NK-92 (cell line): ENCODE results near the gene SYNPO.

ENCODE experiments used
- DNase-seq: peaks from one replicate; lab custom pipeline; 2025; ENCODE audit not compliant: unreplicated experiment; lab: John Stamatoyannopoulos, UW

Gene SYNPO

DNA sequence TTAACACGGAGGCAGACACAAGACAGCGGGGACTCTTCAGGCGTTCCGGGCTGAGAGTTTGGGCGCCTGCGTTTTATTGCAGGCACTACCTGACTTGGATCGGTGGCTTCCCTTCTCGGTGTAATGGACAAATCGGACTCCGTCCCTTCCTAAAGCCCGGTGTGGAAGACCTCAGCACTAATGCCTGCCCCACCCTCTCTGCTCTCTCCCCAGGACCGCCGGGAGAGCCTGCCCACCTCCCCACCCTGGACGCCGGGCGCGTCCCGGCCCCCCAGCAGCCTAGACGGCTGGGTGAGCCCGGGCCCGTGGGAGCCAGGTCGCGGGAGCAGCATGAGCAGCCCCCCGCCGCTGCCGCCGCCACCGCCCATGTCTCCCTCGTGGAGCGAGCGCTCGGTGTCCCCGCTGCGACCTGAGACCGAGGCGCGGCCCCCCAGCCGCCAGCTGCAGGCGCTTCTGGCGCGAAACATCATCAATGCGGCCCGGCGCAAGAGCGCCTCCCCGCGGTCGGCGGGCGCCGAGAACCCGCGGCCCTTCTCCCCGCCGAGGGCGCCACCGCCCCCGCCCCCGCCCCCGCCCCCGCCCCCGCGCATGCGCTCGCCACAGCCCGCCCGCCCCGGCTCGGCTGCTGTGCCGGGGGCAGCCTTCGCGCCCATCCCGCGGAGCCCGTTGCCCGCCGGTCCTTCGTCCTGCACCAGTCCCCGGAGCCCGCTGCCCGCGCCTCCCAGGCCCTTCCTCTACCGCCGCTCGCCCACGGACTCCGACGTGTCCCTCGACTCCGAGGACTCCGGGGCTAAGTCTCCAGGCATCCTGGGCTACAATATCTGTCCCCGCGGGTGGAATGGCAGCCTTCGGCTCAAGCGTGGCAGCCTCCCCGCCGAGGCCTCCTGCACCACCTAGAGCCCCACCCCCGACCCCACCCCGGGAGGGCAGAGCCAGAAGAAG lies 16.0 kb downstream of the SYNPO start:
- no peak for DNase-seq

DNA sequence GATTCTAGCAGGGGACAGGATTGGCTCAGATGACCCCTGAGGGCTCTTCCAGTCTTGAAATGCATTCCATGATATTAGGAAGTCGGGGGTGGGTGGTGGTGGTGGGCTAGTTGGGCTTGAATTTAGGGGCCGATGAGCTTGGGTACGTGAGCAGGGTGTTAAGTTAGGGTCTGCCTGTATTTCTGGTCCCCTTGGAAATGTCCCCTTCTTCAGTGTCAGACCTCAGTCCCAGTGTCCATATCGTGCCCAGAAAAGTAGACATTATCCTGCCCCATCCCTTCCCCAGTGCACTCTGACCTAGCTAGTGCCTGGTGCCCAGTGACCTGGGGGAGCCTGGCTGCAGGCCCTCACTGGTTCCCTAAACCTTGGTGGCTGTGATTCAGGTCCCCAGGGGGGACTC lies 17.7 kb downstream of the SYNPO start:
- DNase-seq = no peak

DNA sequence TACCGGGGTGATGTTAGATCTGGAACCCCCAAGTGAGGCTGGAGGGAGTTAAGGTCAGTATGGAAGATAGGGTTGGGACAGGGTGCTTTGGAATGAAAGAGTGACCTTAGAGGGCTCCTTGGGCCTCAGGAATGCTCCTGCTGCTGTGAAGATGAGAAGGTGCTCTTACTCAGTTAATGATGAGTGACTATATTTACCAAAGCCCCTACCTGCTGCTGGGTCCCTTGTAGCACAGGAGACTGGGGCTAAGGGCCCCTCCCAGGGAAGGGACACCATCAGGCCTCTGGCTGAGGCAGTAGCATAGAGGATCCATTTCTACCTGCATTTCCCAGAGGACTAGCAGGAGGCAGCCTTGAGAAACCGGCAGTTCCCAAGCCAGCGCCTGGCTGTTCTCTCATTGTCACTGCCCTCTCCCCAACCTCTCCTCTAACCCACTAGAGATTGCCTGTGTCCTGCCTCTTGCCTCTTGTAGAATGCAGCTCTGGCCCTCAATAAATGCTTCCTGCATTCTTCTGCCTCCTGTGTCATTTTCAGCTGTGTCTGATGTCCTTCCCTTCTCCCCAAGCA lies 18.3 kb downstream of the SYNPO start:
- no peak for DNase-seq

DNA sequence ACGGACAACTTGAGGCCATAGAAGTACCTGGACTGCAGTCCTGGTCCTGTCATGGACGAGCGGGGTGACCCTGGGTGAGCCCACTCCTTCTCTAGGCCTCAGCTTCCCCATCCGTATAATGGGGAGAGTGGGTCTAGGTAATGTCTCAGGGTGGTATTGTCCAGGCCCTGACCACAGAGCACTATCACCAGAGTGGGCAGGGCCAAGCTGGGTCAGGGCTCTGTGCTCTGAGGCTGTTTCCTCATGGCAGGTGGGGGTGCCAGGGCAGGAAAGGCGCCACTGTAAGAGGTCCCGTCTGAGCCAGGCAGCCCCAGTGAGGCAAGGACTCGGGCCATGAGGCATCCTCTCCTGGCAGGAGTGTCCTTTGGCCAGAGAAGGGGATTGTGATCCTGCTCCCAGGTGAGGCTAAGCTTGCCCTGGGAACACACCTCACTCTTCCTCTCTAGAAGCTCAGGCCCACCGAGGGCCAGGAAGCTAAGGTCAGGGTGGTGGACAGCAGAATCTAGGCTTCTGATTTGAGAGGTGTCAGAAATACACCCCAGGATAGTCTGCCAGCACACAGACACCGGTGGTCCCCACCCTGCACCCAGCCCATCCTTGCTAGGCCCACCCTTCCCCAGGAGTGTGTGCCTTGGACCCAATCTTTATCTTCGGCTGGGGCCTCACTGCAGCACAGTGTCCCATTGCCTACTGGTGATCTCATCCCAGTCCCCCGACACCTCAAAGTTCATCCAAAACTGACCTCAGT lies 19.1 kb downstream of the SYNPO start:
- DNase-seq = no peak

DNA sequence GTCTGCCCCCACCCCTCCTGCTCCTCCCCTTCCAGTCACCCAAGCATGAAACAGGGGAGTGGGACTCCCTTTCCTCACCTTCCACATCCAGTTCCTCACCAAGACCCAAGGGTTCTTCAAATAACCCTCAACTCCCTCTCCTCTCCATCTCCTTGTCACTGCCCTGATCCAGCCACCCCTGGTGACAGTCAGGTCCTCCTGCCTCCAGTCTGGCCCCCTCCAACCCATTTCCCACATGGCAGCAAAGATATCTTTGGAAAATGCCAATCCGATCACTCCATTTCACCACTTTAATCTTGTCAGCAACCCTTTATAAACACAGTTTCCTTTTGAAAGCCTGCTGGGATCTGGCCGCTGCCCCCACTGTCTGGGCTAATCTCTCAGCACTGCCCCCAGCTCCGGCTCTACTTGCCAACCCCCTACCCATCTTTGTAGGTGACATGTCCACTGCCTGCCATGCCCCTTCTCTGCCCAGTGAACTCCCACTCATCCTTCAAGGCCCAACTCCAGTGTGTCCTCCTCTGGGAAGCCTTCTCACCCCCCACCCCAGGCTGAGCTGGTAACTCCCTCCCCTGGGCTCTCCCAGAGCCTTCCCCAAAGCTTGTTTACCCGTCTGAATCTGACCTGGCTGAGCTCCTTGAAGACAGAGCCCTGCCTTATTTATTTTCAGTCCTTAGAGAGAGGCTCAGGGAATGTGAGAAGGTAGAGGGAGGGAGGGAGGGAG lies 19.8 kb downstream of the SYNPO start:
- no peak for DNase-seq

DNA sequence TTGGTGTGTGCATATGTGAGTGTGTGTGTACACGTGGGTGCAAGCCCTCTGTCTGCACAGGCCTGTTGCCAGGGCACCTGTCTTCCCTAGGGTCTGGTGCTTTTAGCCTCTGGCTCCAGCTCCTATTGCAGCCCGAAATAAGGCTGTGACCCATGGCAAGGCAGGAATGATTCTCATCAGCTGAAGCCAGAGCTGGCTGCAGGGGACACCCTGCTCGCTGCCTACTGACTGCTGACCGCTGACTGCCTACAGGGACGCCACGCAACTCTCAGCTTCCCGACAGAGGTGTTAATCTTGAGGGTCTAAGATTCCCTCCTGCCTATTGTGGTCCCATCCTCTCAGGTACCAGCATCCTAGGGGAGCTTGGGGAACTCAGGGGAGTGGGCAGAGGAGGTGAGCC lies 20.6 kb downstream of the SYNPO start, which contains the start of gene MYOZ3:
Gene MYOZ3, plus strand, starts transcription at position 166 of the 400 bp plus-strand sequence. CDS start 1,691 bp downstream, outside the sequence.
- DNase-seq = no peak

DNA sequence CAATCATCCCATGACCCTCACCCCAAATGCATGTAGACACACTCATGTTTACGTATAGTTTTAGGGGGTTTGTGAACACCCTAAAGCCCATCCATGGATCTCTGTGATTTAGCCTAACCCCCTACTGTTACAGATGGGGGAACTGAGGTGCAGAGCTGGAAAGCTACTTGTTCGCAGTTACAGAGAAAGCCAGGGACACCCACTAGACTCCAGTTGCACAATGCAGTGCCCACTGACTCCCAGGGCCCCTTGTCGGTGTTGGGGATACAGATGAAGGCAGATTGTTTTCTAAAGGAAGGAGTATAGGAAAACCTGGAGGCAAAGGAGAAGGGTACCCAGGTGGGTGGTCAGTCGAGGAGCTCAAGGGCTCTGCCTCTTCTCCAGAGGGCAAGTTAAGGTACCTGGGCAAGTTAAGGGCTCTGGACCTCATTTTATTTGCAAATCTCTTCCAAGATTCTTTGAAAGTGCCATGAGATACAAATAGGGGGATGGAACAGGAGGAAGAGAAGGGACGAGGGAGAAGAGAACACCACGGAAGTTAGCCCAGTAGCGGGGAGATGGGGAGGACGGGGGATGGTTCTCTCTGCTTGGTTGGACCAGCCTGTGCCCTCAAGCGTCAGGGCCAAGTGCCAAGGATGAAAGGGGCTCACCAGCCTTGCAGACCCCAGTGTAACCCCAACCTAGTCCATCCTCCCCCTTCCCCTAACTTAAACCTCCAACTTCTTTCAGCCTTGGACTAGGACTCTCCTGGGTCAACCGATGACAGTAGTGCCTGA lies 21.5 kb downstream of the SYNPO start:
- DNase-seq = no peak

DNA sequence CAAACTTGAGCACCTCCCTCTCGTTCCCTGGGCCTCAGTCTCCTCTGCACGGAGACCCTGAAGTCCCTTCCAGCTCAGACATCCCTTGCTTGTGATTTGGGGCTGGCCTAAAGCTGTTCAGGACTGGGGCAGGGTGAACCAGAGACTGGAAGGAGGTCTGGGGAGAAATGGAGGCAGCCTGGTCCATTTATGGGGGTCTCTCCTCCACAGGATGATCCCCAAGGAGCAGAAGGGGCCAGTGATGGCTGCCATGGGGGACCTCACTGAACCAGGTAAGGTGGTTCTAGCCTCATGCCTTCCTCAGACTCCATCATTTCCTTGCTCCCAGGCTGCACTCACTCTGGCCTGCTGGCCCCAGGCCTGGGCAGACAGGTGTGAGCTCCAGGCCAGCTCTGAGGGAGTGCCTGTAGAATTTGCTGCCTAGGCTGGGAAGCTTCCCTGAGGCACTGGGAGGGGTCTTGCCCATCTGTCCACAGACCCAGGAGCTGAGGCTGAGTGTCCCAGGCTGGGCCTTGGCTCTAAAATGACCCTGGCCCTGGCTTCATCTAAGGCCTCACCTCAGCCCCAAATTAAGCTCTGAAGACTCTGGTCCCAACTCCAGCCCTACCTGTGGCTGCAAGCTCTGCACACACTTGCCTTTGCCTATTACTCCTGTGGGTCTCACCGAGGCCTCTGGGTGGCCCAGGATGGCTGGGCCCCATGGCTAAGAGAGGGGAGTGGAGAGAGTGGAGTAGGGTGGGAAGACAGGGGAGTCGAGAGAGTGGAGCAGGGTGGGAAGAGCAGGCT lies 22.5 kb downstream of the SYNPO start:
- DNase-seq = no peak

DNA sequence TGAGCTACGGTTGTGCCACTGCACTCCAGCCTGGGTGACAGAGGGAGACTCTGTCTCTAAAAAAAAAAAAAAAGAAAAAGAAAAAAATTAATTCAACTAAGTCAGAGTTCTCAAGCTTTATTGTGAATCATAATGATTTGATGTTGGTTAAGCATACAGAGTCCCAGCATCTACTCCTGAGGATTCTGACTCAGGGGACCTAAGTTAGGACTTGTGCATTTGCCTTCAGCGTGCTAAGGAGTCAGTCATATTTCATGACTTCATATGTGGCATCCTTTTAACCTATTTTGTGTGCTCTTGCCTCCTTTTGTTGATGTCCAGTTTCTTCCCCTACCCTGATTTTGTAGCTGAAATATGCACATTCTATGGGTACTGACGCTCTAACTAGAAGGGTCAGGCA lies 23.5 kb downstream of the SYNPO start:
- DNase-seq = no peak

DNA sequence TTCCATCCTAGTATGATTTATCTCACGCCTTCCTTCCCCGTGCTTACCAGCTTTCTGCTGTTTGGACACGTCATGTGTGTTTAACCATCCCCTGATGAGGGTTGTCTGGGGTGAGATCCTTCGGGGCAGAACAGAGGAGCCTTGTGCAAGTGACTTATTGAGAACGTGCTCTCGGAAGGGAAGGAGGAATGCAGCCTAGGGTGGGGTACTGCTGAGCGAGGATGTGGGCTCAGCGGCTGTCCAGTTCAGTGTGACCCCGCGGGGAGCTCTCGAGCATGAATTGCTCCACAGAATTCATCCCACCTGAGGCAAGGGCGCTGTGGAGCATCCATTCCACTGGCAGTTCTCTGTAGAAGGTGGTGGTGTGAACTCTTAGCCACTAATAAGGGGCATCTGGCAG lies 24.6 kb downstream of the SYNPO start:
- DNase-seq = no peak

DNA sequence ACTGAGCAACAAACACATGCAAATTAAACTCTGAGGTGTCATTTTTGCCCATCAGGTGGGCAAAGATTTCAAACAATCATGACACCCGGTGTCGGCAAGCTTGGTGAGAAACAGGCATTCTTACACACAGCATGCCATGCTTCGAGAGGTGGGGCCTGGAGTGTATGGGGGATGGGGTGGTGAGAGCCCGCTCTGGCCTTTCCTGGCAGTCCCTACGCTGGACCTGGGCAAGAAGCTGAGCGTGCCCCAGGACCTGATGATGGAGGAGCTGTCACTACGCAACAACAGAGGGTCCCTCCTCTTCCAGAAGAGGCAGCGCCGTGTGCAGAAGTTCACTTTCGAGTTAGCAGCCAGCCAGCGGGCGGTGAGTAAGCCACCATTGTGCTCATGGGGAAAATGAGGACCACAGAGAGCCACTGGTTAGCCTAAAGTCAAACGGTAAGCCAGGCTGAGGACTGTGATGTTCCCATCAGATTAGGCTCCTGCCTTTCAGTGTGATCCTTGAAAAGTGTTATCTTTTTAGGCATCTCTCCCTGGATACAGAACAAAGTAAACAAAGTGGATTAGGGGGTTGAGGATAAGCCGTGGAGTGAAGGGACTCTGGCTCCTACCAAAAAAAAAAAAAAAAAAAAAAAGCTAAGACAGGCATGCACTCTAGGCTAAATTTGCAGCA lies 30.0 kb downstream of the SYNPO start:
- DNase-seq = no peak

DNA sequence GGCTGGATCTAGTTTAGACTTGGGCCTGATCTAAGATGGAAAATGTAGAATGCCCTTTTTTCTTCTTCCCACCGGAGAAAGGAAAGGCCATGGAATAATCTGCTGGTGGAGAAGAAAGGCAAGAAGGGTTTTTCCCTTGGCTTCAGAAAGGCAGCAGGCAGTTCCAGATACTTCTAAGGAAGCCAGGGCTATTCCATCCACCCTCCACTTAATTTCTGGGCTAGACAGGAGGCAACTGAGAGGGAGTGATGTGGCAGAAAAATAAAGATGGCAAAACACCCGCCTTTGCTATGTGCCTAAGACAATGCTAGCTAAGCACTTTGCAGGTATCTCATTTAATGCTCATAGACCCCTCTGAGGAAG lies 30.5 kb downstream of the SYNPO start:
- no peak for DNase-seq

DNA sequence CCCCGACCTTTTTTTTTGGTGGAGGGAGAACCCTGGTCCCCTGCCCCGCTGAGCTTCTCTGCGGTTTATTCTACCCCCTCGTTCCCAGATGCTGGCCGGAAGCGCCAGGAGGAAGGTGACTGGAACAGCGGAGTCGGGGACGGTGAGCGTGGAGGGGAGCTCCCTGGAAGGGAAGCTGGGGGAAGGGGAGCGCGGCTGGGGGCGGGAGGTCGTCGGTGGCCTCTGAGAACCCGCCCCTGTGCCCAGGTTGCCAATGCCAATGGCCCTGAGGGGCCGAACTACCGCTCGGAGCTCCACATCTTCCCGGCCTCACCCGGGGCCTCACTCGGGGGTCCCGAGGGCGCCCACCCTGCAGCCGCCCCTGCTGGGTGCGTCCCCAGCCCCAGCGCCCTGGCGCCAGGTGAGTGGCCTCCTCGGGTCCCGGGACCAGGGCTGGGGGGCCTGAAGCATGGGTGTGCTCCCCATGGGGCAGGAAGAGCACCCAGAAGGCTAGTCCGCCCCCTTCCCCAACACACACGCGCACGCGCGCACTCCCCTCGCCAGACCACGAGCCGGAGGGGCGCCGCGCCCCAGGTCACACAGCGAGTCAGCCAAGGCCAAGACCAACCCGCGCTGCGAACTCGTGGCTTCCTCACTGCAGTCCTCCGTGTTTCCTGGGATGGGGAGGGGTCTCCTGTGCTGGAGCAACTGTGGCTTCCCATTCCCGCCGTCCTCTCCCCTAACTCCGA lies 31.2 kb downstream of the SYNPO start:
- no peak for DNase-seq

DNA sequence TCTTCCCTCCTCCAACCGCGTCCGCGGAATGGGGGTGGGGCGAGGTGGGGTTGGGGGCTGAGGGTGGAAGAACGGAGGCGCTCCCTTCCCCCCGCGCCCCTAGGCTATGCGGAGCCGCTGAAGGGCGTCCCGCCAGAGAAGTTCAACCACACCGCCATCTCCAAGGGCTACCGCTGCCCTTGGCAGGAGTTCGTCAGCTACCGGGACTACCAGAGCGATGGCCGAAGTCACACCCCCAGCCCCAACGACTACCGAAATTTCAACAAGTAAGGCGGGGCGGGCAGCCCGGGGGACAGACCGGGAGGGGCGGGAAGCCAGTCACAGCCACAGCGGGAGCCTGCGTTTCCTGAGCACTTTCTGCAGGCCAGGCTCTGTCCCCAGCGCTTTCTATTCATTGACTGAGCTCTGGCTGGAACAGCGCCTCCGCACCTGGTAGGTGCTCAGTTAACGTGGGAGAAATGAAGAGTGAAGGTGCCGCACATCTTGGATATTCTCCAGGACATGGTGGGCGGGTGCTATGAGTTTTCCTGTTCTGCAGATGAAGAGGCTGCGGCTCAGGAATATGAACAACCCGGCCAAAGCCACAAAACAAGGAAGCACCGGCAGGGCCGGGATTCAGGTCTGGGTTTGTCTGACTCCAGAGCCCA lies 31.9 kb downstream of the SYNPO start:
- DNase-seq = no peak

DNA sequence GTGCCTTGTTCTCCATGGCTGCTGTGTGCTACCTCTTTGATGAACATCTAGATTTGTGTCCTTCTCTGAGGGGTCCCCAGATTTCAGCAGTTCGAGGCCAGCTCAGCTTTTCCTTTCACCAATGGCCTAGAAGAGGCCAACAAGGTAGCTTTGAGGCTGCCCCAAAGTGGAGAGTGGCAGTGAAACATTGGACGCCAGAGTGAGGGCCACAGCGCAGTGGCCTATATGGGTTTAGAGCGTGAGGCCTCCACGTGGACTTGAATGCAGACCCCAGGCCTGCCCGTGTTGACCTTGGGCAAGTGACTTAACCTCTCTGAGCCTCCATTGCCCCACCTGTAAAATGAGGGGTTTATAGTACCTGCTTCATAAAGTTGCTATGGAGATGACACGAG lies 32.4 kb downstream of the SYNPO start:
- no peak for DNase-seq

DNA sequence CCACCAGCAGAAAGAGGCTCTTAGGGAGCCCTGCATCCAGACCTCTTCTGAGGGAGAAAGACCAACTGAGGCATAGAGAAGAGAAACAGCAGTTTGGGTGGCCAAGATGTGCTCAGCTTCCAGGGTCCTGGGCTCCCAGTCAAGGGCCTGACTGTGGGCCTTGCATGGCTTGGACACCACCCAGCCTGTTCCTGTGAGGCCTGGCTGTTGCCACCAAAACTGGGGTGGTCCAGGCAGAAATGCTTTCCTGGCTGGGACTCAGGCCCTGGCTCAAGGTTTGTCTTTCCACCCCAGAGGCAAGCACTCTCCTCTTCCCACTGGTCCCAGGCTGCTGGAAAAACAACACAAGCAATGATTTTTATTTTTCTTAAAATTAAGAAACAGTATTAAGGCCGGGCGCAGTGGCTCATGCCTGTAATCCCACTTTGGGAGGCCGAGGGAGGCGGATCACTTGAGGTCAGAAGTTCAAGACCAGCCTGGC lies 33.9 kb downstream of the SYNPO start:
- DNase-seq = no peak

DNA sequence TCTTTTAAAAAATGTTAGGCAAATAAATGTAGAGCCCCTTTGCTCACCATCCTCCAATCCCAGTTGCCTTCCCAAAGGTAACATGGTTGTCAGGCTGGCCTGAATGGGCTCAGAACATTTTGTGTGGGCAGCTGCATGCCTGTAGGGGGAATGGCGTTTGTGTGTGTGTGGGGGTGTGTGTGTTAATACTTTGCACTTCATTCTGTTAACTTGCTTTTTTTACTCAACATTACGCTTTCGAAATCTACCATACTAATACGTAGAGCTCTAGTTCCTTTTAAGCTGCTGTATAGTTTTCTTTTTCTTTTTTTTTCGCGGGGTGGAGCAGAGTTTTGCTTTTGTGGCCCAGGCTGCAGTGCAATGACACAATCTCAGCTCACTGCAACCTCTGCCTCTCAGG lies 34.6 kb downstream of the SYNPO start:
- DNase-seq = no peak

DNA sequence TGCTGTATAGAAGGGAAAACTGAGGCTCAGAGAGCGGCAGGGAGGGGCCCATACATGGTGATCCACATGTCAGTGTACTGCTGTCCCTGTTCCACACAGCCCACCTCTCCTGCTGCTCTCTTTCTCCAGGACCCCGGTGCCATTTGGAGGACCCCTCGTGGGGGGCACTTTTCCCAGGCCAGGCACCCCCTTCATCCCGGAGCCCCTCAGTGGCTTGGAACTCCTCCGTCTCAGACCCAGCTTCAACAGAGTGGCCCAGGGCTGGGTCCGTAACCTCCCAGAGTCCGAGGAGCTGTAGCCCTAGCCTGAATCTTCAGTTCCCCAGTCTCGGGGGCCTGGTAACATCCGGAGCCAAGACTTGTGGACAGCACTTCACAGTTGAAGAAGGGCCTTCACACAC lies 36.1 kb downstream of the SYNPO start:
- DNase-seq = no peak
